Adrenal gland (tissue), 5 donors: ENCODE measurements around the gene ENOX1.

Source experiments
- CTCF ChIP-seq, 6 experiments: fragments of 450-650 bp in 4 of 6; fragments of 200-600 bp in 2 of 6; sonication (generic) in 1 of 6; IDR thresholded peaks; 1 replicate in 5 of 6; 2 replicates in 1 of 6; pipeline versions ENCODE4 v1.5.1 to v1.8.0; 2016 to 2021; ENCODE audit warnings: antibody characterized with exemption in 6 of 6, mild to moderate bottlenecking in 2 of 6, moderate library complexity in 1 of 6
- POLR2A ChIP-seq, 2 donors: fragments of 450-650 bp; IDR thresholded peaks; one replicate each; pipeline ENCODE4 v1.6.1; 2017; ENCODE audit warnings: antibody characterized with exemption in 2 of 2, mild to moderate bottlenecking in 2 of 2, moderate library complexity in 1 of 2
- donor health status: DM: no; HTN: no; CAD: no.

- TF ChIP-seq POLR2A (IDR thresholded peaks at IDR 0.05) (no peak), CTCF (IDR thresholded peaks at IDR 0.05) (no peak)
Measured at GRCh38 chr13:43222086-43222485, 564.7 kb downstream of the ENOX1 start.
